Measurements from ENCODE around the gene ODAM. TPM values are rescaled to one million over a fixed set of nuclear protein-coding genes. Genes with fewer than 3 reads are reported as not detected.

The ODAM gene
- total and polyA plus RNA-seq, 2 of the 8 experiments (the other 6 are each of a cell fraction or from before 2014, with no cell fraction given), result 0.21 TPM; not detected in 1

DNA sequence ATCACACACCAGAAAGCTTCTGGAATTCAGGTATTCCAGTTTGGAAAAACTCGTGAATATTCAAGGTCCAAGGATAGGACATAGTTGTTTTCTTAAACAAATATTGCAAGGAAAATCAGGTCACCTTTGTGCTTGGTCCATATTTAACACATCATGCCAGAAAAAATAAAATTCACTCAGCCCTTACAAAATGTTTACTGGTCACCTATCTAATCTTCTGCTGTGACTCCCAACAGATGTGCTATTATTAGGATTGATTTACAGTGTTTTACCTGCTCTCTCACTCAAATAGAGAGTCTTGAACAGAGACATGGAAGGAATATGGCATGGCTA is 56.4 kb downstream of the ODAM start (continued):
- no peak for TF ChIP-seq TAF1 (IDR thresholded peaks at IDR 0.05; ENCODE audit: low read depth, low read length)
- no peak for TF ChIP-seq FOSL1 (IDR thresholded peaks at IDR 0.05; ENCODE audit: insufficient read depth, low read depth, low read length)
- TF ChIP-seq SP2 (IDR thresholded peaks at IDR 0.05; ENCODE audit: low read length), result no peak
- TF ChIP-seq BACH1 (IDR thresholded peaks at IDR 0.05; ENCODE audit: low read length), result no peak
- no peak for TF ChIP-seq HDAC6 (IDR thresholded peaks at IDR 0.05; ENCODE audit: low read depth, low read length)

Other genes with a start within 250 kb of the ODAM start
- not detected in 2 replicates for gene CSN2, start 230.0 kb upstream of the ODAM start, total RNA-seq (2021; fragmentation: NEBNext Ultra II Directional; extraction: Animal tissue kit (Norgen Biotek cat#: 25700))
- not detected in 2 replicates for gene CSN2, start 230.0 kb upstream of the ODAM start, polyA plus RNA-seq (2011; rRNA removed)
- gene STATH, start 199.8 kb upstream of the ODAM start, total RNA-seq (2021; fragmentation: NEBNext Ultra II Directional; extraction: Animal tissue kit (Norgen Biotek cat#: 25700)), result not detected in 2 replicates
- gene STATH, start 199.8 kb upstream of the ODAM start, polyA plus RNA-seq (2011; rRNA removed), result not detected in 2 replicates
- not detected in 2 replicates for gene HTN3, start 167.3 kb upstream of the ODAM start, total RNA-seq (2021; fragmentation: NEBNext Ultra II Directional; extraction: Animal tissue kit (Norgen Biotek cat#: 25700))
- not detected in 2 replicates for gene HTN3, start 167.3 kb upstream of the ODAM start, polyA plus RNA-seq (2011; rRNA removed)
- not detected in 2 replicates for gene HTN1, start 145.3 kb upstream of the ODAM start, total RNA-seq (2021; fragmentation: NEBNext Ultra II Directional; extraction: Animal tissue kit (Norgen Biotek cat#: 25700))
- gene HTN1, start 145.3 kb upstream of the ODAM start, polyA plus RNA-seq (2011; rRNA removed), result not detected in 2 replicates
- gene PRR27, start 41.5 kb upstream of the ODAM start, total RNA-seq (2021; fragmentation: NEBNext Ultra II Directional; extraction: Animal tissue kit (Norgen Biotek cat#: 25700)), result not detected in 2 replicates
- gene PRR27, start 41.5 kb upstream of the ODAM start, polyA plus RNA-seq (2011; rRNA removed), result not detected in 2 replicates
- gene FDCSP, start 30.4 kb downstream of the ODAM start, total RNA-seq (2021; fragmentation: NEBNext Ultra II Directional; extraction: Animal tissue kit (Norgen Biotek cat#: 25700)), result not detected in 2 replicates
- not detected in 2 replicates for gene FDCSP, start 30.4 kb downstream of the ODAM start, polyA plus RNA-seq (2011; rRNA removed)
- gene CSN3, start 46.9 kb downstream of the ODAM start, total RNA-seq (2021; fragmentation: NEBNext Ultra II Directional; extraction: Animal tissue kit (Norgen Biotek cat#: 25700)), result not detected in 2 replicates
- not detected in 2 replicates for gene CSN3, start 46.9 kb downstream of the ODAM start, polyA plus RNA-seq (2011; rRNA removed)
- not detected in 2 replicates for gene CABS1, start 139.3 kb downstream of the ODAM start, total RNA-seq (2021; fragmentation: NEBNext Ultra II Directional; extraction: Animal tissue kit (Norgen Biotek cat#: 25700))
- gene CABS1, start 139.3 kb downstream of the ODAM start, polyA plus RNA-seq (2011; rRNA removed), result 0.03 TPM in 1 of 2 replicates, not detected in the other
- gene SMR3A, start 165.0 kb downstream of the ODAM start, total RNA-seq (2021; fragmentation: NEBNext Ultra II Directional; extraction: Animal tissue kit (Norgen Biotek cat#: 25700)), result not detected in 2 replicates
- gene SMR3A, start 165.0 kb downstream of the ODAM start, polyA plus RNA-seq (2011; rRNA removed), result not detected in 2 replicates
- gene SMR3B, start 187.4 kb downstream of the ODAM start, total RNA-seq (2021; fragmentation: NEBNext Ultra II Directional; extraction: Animal tissue kit (Norgen Biotek cat#: 25700)), result not detected in 2 replicates
- not detected in 2 replicates for gene SMR3B, start 187.4 kb downstream of the ODAM start, polyA plus RNA-seq (2011; rRNA removed)
- gene OPRPN, start 202.2 kb downstream of the ODAM start, total RNA-seq (2021; fragmentation: NEBNext Ultra II Directional; extraction: Animal tissue kit (Norgen Biotek cat#: 25700)), result not detected in 2 replicates
- gene OPRPN, start 202.2 kb downstream of the ODAM start, polyA plus RNA-seq (2011; rRNA removed), result not detected in 2 replicates